DOHH2 (cell line): ENCODE results near the gene HOXD10.

Experiments used
- H3F3A ChIP-seq: fragments of 200-600 bp; sonication (generic), shearing (Covaris generic); 2 replicates; pipeline ENCODE4 v1.6.0; 2016; ENCODE audit warnings: antibody characterized with exemption, mild to moderate bottlenecking; ENCODE audit not compliant: control insufficient read depth, insufficient read depth
- H3K27ac ChIP-seq: fragments of 200-600 bp; sonication (generic); 2 replicates; pipeline ENCODE4 v1.5.1; 2014; ENCODE audit warnings: low read depth, mild to moderate bottlenecking, low read length, moderate library complexity
- H3K27me3 ChIP-seq: fragments of 200-600 bp; sonication (generic); 2 replicates; pipeline ENCODE4 v1.6.1; 2014; ENCODE audit warnings: mild to moderate bottlenecking, low read length, mixed read lengths; ENCODE audit not compliant: control insufficient read depth
- H3K36me3 ChIP-seq: fragments of 200-600 bp; sonication (generic); 2 replicates; pipeline ENCODE4 v1.6.1; 2014; ENCODE audit warnings: mild to moderate bottlenecking, low read length, moderate library complexity, mixed read lengths; ENCODE audit not compliant: control insufficient read depth
- H3K4me1 ChIP-seq: fragments of 200-600 bp; sonication (generic); 2 replicates; pipeline ENCODE4 v1.6.1; 2014; ENCODE audit warnings: mild to moderate bottlenecking, low read length, mixed read lengths; ENCODE audit not compliant: control insufficient read depth
- H3K4me2 ChIP-seq: fragments of 200-600 bp; sonication (generic); 2 replicates; pipeline ENCODE4 v1.6.0; 2014; ENCODE audit warnings: mild to moderate bottlenecking, low read length, moderate library complexity
- H3K4me3 ChIP-seq: fragments of 200-600 bp; sonication (generic); 2 replicates; pipeline ENCODE4 v1.5.1; 2014; ENCODE audit warnings: mild to moderate bottlenecking, low read length, mixed read lengths
- H3K79me2 ChIP-seq: fragments of 200-600 bp; sonication (generic); 2 replicates; pipeline ENCODE4 v1.6.1; 2014; ENCODE audit warnings: mild to moderate bottlenecking, low read length, mixed read lengths; ENCODE audit not compliant: control insufficient read depth
- H3K9me2 ChIP-seq: fragments of 200-600 bp; sonication (generic); replicated peaks from 2 replicates; pipeline ENCODE4 v1.6.1; 2014; ENCODE audit warnings: mild to moderate bottlenecking, low read length, mixed read lengths; ENCODE audit not compliant: control insufficient read depth
- H3K9me3 ChIP-seq: fragments of 200-600 bp; sonication (generic); 2 replicates; pipeline ENCODE4 v1.6.1; 2014; ENCODE audit warnings: antibody characterized with exemption, low read length, mixed read lengths; ENCODE audit not compliant: control insufficient read depth, insufficient read depth
- H4K20me1 ChIP-seq: fragments of 200-600 bp; sonication (generic); 2 replicates; pipeline ENCODE4 v1.6.0; 2014; ENCODE audit warnings: low read depth, mild to moderate bottlenecking, antibody characterized with exemption, low read length, moderate library complexity; ENCODE audit not compliant: control insufficient read depth, insufficient read depth
- EZH2phosphoT487 ChIP-seq: fragments of 200-600 bp; sonication (generic); IDR thresholded peaks from 2 replicates; pipeline ENCODE4 v1.6.1; 2017; ENCODE audit warnings: borderline replicate concordance, mild to moderate bottlenecking, antibody characterized with exemption, low read length, moderate library complexity, mixed read lengths
- TF ChIP-seq, protein P1 (sequence below): fragments of 200-600 bp; sonication (generic); IDR thresholded peaks from one replicate; pipeline ENCODE4 v1.5.1; 2014; ENCODE audit warnings: antibody characterized with exemption, mild to moderate bottlenecking, low read depth, low read length; ENCODE audit not compliant: poor library complexity, severe bottlenecking

Gene HOXD10

DNA sequence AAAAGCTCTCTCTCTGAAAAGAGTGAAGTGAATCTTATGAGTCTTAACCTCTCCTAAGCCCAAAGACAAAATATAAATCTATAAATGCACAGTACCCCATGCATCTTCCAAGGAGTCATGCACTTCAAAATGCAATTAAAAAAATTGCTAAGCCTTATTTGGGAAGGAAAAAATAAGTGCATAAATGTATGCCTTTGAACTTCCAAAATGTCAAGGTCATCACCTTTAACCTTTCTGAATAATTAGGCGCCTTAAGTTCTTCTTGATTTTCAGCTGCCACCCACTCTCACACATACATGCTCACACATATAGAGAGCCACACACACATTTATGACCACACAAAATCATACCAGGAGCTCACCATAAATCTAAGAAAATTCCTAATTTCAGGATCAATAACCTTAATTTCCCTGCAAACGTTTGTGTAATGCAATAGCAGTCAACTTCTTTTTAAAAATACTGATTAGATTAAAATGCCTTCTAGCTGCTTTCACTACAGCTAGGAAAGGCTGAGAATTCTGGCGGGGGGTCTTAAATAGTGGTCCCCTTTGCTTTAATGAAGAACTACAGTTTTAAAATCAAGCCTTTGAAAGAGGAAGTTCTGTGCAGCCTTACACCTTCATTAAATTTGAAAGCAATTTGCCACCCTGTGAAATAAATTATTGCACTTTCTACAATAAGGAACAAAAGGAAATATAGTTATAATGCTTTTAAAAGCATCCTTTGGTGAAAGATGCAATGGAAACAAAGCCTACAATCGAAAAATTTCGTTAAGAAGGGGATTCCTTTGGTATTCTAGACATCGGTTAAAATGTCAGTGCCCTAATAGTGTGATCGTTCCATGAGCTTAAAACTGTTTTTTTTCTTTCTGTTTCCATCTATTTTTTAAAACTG lies 5.9 kb upstream of the HOXD10 start:
- Histone ChIP-seq H3K4me3 (no peak overlapping the region), H3K36me3 (no peaks in the 10 kb centered on the region), H3K4me1 (no peaks in the 10 kb centered on the region), H3F3A (no peaks in the 10 kb centered on the region), H3K4me2 (no peak overlapping the region), H3K9me2 (no peaks in the 10 kb centered on the region), H3K27ac (no peak overlapping the region), H4K20me1 (no peaks in the 10 kb centered on the region), H3K27me3 (peaks cover 22% of the 10 kb centered on the region), H3K79me2 (no peaks in the 10 kb centered on the region), H3K9me3 (no peaks in the 10 kb centered on the region)
- no peak for TF ChIP-seq EZH2phosphoT487
- TF ChIP-seq, protein P1, sequence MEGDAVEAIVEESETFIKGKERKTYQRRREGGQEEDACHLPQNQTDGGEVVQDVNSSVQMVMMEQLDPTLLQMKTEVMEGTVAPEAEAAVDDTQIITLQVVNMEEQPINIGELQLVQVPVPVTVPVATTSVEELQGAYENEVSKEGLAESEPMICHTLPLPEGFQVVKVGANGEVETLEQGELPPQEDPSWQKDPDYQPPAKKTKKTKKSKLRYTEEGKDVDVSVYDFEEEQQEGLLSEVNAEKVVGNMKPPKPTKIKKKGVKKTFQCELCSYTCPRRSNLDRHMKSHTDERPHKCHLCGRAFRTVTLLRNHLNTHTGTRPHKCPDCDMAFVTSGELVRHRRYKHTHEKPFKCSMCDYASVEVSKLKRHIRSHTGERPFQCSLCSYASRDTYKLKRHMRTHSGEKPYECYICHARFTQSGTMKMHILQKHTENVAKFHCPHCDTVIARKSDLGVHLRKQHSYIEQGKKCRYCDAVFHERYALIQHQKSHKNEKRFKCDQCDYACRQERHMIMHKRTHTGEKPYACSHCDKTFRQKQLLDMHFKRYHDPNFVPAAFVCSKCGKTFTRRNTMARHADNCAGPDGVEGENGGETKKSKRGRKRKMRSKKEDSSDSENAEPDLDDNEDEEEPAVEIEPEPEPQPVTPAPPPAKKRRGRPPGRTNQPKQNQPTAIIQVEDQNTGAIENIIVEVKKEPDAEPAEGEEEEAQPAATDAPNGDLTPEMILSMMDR, result no peak

DNA sequence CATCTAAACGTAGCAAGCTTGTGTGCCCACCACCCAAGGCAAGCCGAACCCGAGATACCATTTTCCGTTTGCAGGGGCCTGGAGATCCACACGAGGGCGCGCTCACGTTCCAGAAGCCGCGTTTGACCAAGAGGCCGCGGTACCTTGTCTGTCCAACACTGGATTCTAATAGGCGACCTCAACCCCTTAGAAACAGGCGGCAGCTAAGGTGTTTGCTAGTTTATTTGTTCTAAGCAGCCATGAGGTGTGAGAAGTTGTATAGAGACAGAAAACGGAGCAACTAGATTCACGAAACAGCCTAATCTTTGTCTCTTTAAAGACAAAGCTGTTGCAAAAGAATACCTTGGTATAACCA lies 5.3 kb upstream of the HOXD10 start:
- H3K4me2 ChIP-seq, result no peak overlapping the region
- H3K79me2 ChIP-seq, result no peaks in the 10 kb centered on the region
- peaks cover 22% of the 10 kb centered on the region for H3K27me3 ChIP-seq

DNA sequence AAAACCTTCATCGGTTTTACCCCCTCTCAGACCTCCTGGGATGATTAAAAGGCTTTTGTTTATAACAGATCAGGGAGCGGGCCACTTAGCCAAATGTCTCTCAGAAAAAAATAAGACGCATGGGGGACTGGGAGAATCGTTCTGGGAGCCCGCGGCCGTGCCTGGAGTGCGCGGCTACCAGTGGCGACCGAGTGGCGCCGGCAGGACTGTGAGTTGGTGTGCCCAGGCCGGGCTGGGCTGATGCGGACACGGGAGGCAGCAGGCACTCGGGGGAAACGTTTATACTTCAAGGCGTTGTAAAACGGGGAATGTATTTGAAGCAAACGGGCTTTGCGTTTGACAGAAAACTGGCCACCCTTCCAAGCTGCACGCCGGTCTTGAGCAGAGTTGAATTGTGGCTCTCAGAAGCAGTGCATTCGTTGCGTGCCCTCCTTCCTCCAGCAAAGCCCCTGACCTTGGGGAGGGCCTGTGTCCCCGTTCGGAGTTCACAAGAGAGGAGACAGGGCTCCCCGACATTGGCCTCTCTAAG lies 4.7 kb upstream of the HOXD10 start:
- Histone ChIP-seq H4K20me1 (no peaks in the 10 kb centered on the region), H3K79me2 (no peaks in the 10 kb centered on the region), H3K4me2 (no peak overlapping the region), H3K27ac (no peak overlapping the region), H3F3A (no peaks in the 10 kb centered on the region), H3K36me3 (no peaks in the 10 kb centered on the region), H3K27me3 (peaks cover 22% of the 10 kb centered on the region), H3K4me1 (no peaks in the 10 kb centered on the region), H3K9me3 (no peaks in the 10 kb centered on the region), H3K9me2 (no peaks in the 10 kb centered on the region), H3K4me3 (no peak overlapping the region)
- TF ChIP-seq, protein P1, result no peak
- TF ChIP-seq EZH2phosphoT487, result no peak

More for the DNA sequence above, 5.3 kb upstream of the HOXD10 start:
- no peaks in the 10 kb centered on the region for H3K4me1 ChIP-seq
- H4K20me1 ChIP-seq, result no peaks in the 10 kb centered on the region
- no peaks in the 10 kb centered on the region for H3K36me3 ChIP-seq
- no peaks in the 10 kb centered on the region for H3K9me3 ChIP-seq
- H3K9me2 ChIP-seq, result no peaks in the 10 kb centered on the region
- TF ChIP-seq EZH2phosphoT487, result no peak
- TF ChIP-seq, protein P1, result peak; percentile 57
- H3F3A ChIP-seq, result no peaks in the 10 kb centered on the region
- no peak overlapping the region for H3K27ac ChIP-seq
- no peak overlapping the region for H3K4me3 ChIP-seq
